ENCODE data around the gene MRPL40.

MRPL40 gene

GRCh38 chr22:19442166-19442565, 9.8 kb downstream of the MRPL40 start:
- TF ChIP-seq TAF1 (IDR thresholded peaks at IDR 0.05; ENCODE audit: borderline replicate concordance, insufficient read depth, low read length) (no peak), REST (IDR thresholded peaks at IDR 0.05; ENCODE audit: insufficient read depth in 1 of 2, low read depth in 2 of 2, low read length in 2 of 2) (no peak), POLR2AphosphoS5 (IDR thresholded peaks at IDR 0.05; ENCODE audit: low read depth, low read length) (no peak), FOXP2 (optimal IDR thresholded peaks at IDR 0.05; ENCODE audit: borderline replicate concordance, extremely low read depth, extremely low read length, insufficient read depth) (no peak), SIN3A (IDR thresholded peaks at IDR 0.05; ENCODE audit: borderline replicate concordance, insufficient read depth, low read length) (no peak)

- TF ChIP-seq FOXP2 (optimal IDR thresholded peaks at IDR 0.05; ENCODE audit: borderline replicate concordance, extremely low read depth, extremely low read length, insufficient read depth) (no peak), REST (IDR thresholded peaks at IDR 0.05; ENCODE audit: insufficient read depth in 1 of 2, low read depth in 2 of 2, low read length in 2 of 2) (no peak), TAF1 (IDR thresholded peaks at IDR 0.05; ENCODE audit: borderline replicate concordance, insufficient read depth, low read length) (no peak), POLR2AphosphoS5 (IDR thresholded peaks at IDR 0.05; ENCODE audit: low read depth, low read length) (no peak), SIN3A (IDR thresholded peaks at IDR 0.05; ENCODE audit: borderline replicate concordance, insufficient read depth, low read length) (no peak)
Measured at GRCh38 chr22:19443544-19444211, 11.3 kb downstream of the MRPL40 start.

- TF ChIP-seq POLR2AphosphoS5 (IDR thresholded peaks at IDR 0.05; ENCODE audit: low read depth, low read length) (no peak), FOXP2 (optimal IDR thresholded peaks at IDR 0.05; ENCODE audit: borderline replicate concordance, extremely low read depth, extremely low read length, insufficient read depth) (no peak), REST (IDR thresholded peaks at IDR 0.05; ENCODE audit: insufficient read depth in 1 of 2, low read depth in 2 of 2, low read length in 2 of 2) (no peak), TAF1 (IDR thresholded peaks at IDR 0.05; ENCODE audit: borderline replicate concordance, insufficient read depth, low read length) (no peak), SIN3A (IDR thresholded peaks at IDR 0.05; ENCODE audit: borderline replicate concordance, insufficient read depth, low read length) (no peak)
Measured at GRCh38 chr22:19446603-19447329, 14.4 kb downstream of the MRPL40 start.

- TF ChIP-seq SIN3A (IDR thresholded peaks at IDR 0.05; ENCODE audit: borderline replicate concordance, insufficient read depth, low read length) (no peak), POLR2AphosphoS5 (IDR thresholded peaks at IDR 0.05; ENCODE audit: low read depth, low read length) (peak; percentile 39; the same call in 1 of the 2 replicates), FOXP2 (optimal IDR thresholded peaks at IDR 0.05; ENCODE audit: borderline replicate concordance, extremely low read depth, extremely low read length, insufficient read depth) (peak; percentile 12), REST (IDR thresholded peaks at IDR 0.05; ENCODE audit: insufficient read depth in 1 of 2, low read depth in 2 of 2, low read length in 2 of 2) (no peak), TAF1 (IDR thresholded peaks at IDR 0.05; ENCODE audit: borderline replicate concordance, insufficient read depth, low read length) (peak; percentile 80)
Measured at GRCh38 chr22:19447330-19448075, 15.2 kb downstream of the MRPL40 start, which contains the start of gene C22orf39. Gene C22orf39, minus strand, starts transcription at chr22:19447711. Its CDS starts 23 bp downstream, at chr22:19447688.

Measured in PFSK-1 (cell line).